HG03097 (cell line): ENCODE results near the gene KRT40.
"Not testable (repeated sequence)": the region's sequence is repeated elsewhere in the genome, so short reads cannot be mapped to it uniquely, and the experiment has no call there.

Source experiments
- ATAC-seq: cut with Tn5 transposase; IDR thresholded peaks from one replicate; pipeline ENCODE4 v1.9.1; 2021; ENCODE audit not compliant: unreplicated experiment, low FRiP score

The KRT40 gene

DNA sequence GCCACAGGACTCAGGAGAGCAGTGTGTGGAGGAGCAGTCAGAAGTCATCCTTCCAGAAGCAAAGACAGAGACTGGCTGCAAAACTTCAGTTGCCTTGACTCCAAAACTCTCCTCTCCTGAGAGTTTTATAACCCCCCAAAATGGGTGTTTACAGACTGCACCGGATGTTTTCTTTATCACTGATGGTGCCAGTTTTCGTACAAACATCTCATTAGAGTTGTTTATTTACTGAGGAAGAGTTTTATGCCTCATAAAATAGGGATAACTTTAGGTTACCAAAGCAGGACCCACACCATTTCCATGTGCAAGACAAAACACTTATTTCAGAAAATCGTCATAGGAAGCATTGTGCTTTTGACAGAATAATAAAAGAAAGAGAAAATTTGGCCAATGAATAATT is at the start of gene KRT40:
KRT40 (minus strand) TSS at position 101 of the 400 bp plus-strand sequence; CDS start at position 48, 53 bp downstream.
- no peak for ATAC-seq

DNA sequence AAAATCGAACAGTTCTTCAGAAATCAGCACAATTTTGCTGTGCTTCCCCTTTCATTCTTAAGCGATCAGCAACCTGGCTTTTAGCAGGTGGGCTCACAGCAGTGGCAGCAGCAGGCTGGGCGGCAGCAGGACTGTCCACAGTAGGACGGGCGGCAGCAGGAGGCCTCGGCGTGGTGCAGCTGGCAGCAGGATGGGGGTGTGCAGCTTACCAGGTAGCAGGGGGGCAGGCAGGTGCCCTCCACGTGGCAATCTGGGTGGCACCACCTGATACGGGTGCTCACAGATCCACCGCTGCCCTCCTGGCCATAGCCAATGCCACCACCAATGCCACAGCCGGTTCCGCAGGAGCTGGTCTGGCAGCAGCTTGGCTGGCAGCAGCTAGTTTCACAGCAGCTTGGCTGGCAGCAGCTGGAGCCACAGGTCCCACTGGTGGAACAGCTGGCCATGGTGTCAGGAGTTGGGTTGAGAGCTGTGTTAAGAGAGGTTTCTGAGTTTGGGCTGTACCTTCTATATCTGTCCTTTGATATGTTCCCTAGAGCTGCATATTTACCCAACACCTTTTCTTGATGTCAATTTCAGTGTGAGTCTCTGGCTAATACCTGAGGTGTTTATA is 45.6 kb upstream of the KRT40 start, which contains the start of gene KRTAP1-4:
KRTAP1-4 (minus strand) TSS at position 563 of the 613 bp plus-strand sequence; CDS start at position 446, 117 bp downstream.
- no peak for ATAC-seq

DNA sequence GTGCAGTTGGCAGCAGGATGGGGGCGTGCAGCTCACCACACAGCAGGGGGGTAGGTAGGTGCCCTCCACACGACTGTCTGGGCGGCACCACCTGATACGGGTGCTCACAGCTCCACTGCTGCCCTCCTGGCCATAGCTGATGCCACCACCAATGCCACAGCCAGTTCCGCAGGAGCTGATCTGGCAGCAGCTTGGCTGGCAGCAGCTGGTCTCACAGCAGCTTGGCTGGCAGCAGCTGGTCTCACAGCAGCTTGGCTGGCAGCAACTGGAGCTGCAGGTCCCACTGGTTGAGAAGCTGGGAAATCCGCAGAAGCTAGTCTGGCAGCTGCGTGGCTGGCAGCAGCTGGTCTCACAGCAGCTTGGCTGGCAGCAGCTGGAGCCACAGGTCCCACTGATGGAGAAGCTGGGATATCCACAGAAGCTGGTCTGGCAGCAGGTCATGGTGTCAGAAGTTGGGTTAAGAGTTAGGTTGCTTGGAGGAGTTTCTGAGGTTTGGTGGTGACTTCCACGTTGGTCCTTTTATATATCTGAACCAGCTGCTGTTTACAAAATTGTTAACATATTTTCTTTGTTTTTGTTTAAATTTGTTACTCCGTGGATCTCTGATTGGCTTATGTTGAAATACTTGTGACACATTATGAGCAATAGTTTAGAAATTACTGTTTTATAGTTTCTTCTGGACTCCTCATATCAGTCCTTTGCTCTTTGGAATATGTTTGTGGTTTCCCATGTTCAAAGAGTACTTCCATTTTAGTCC is 42.8 kb upstream of the KRT40 start, which contains the start of gene KRTAP1-5:
KRTAP1-5 (minus strand) TSS at position 494 of the 757 bp plus-strand sequence; CDS start at position 441, 53 bp downstream.
- no peak for ATAC-seq

DNA sequence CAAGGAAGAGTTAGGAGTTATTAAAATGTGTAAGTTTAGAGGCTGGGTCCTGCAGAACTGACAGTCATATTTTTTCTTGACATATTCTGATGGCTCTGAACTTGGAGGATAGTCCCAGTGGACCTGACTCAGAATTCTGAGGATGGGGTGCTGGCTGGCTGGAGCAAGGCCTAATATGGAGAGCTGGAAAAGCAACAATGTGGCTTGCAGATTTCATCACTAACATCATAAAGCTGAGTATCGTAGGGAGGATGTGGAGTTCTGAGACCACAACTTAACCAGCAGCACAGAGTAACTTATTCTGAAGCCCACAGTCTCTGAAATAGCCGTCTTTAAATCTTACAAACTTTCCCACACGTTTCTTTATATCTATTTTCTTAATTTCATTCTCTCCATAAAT is 40.6 kb upstream of the KRT40 start:
- ATAC-seq, result no peak

DNA sequence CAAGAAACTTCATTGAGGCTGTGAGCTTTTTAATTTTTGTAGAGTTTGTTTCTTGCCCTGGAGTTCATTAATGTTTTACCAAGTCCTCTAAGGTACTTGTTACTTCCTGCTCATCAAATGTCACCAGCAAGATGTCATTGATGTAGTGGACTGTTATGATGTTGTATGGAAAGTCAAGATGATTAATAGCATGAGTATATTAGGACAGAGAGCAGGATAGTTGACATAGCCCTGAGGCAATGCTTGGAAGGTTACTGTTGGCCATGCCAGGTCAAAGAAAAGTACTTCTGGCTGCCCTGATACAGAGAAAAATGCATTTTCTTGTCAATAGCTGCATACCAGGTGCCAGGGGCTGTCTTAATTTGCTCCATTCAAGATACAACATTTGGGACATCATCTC is 36.2 kb upstream of the KRT40 start:
- ATAC-seq, result no peak

DNA sequence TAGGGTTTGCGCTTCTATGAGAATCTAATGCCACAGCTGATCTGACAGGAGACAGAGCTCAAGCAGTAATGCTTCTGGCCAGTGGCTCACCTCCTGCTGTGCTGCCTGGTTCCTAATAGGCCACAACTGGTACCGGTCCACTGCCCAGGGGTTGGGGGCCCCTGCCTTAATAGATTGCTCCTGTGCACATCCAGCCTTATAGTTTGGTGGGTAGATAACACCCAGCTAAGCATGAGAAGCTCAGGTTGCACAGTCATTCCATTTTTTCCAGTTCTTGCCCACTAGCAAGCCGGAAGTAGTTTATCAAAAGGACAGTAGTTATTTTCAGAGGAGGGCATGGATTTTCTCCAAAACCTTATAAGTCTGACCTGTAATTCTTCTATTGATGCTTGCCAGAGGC is 35.3 kb upstream of the KRT40 start:
- no peak for ATAC-seq

DNA sequence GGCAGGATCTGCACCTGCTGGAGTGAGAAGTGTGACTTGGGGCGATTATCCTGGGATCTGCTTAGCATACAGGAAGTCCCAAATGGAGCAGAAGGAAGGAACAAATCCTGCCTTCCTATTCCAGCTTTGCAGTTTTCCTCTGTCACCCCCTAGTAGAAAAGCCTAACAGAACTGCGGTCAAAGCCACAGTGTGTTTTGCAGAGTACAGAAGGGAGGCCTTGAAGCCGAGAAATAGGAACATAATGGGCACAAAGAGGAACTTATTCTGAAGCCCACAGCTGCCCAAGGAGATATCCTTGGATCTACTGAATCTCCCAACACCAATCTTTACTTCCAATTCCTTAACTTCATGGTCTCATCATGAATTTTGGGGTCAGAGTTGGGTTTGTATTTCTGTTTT is 34.4 kb upstream of the KRT40 start:
- ATAC-seq, result no peak

DNA sequence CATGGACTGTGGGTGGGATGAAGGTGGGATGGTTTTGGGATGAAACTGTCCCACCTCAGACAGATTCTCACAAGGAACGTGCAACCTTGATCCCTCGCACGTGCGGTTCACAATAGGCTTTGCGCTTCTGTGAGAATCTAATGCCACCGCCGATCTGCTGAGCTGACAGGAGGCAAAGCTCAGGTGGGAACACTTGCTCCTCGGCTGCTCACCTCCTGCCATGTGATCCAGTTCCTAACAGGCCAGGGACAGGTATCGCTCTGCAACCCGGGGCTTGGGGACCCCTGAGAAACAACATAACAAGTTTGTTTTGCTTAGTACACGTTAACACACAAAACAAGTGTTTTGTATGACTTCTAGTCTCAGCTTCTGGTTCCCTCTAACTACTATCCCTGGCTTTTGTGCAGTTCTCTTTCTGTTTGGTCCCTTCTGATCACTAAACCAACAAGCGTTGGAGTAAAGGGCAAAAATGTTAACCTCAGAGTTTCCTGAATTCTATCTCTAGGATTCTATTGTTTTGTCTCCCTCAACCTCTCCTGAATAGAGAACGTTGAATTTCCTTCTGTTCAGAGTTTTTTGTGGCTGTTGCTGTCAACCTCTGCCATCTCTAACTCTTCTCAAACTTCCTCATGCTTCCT is 32.6 kb upstream of the KRT40 start:
- ATAC-seq, result no peak

DNA sequence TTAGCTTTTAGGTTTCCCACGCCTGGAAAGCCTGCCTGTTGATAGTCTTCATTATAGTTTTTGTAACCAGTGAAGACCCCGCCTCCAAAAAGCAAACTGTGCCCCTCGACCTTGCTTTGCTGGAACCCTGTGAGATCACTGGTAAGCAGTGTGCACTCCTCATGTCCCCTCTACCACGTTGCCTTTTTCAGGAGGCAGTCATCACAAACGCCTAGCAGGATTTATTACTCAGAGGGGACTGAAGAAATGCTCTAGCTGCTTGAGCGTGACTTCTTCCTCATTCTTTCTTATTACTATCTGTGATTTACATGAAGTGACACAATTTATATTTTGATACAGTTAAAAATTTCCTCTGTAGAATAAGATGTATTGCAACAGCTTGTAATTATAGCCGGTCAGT is 31.3 kb upstream of the KRT40 start:
- no peak for ATAC-seq

DNA sequence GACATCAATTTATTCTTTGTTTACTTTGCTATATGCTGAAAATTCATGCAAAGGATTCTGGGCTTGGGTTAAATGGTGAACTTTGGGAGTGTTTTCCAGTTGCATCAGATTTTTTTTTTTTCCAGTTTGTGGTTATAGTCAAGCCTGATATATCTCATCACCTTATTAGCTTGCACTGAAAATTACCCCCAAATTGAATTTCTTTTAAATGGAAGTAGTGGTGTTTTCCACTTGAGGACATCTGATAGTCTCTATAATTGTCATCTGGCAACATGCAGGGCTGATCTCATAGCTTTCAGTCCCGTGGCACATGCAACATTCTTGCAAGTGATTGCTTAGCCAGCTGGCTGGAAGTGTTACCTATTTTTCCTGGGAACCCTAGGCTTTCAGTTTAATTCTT is 29.5 kb upstream of the KRT40 start:
- ATAC-seq, result no peak

DNA sequence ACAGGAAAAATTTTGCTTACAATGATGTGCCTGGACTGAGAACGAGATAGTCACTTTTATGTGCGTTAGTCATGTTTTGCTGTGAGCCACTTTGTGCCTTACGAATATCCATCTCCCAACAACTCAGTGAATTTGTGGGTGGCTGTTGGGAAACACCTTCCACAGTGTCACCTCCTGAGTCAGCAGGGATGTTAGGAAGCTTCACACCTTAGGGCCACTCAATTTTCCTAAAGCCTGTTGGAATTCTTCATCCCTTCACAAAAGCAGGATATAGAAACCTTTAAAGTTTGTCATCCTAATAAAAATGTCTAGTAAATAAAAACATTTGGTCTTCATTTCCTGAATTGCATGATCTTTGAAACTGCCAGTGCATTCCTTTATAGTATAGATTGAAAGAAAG is 29.1 kb upstream of the KRT40 start:
- ATAC-seq, result no peak

DNA sequence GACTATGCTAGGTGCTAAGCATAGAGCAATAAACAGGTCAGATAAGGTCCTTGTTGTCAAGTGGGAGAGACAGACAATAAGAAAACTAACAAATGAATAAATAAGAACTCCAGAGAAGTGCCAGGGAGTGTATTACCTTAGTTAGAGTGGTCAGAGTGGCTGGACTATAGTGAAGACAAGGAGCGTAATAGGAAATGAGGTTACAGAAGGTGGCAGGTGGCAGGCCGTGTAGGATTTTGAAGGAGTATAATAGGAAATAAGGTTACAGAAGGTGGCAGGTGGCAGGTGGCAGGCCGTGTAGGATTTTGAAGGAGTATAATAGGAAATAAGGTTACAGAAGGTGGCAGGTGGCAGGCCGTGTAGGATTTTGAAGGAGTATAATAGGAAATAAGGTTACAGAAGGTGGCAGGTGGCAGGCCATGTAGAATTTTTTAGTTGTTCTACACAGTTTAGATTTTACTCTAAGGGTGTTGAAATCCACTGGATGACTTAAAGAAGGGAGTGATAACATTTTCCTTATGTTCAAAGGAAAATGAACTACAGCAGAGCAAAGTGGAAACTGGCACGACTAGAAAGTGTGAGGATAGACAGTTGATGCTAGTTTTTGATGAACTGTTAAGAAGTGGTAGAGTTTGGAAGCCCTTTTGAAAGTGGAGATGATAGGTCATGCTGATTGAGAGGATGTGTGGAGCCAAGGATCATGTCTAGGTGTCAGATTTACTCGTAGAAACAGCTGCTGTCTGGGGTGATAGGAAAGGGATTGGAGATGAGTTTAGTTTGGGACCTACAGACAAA is 28.4 kb upstream of the KRT40 start:
- no peak for ATAC-seq

DNA sequence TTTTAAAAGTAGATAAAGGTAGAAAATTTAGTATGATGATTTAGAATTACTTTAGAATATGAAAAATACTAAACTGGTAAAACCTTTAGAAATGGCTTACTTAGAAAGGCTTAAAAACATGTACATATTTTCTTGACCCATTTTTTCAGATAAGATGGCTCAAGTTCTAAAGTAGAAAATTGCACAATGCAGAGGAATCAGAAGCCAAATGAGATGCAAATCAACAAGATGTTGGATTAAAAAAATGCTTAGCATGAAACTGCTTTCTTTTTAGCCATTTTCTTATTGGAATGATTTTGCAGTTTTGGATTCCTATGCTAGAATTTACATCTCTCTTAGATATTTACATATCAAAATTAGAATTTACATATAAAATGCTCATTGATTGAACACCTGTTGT is 26.3 kb upstream of the KRT40 start:
- ATAC-seq, result no peak

DNA sequence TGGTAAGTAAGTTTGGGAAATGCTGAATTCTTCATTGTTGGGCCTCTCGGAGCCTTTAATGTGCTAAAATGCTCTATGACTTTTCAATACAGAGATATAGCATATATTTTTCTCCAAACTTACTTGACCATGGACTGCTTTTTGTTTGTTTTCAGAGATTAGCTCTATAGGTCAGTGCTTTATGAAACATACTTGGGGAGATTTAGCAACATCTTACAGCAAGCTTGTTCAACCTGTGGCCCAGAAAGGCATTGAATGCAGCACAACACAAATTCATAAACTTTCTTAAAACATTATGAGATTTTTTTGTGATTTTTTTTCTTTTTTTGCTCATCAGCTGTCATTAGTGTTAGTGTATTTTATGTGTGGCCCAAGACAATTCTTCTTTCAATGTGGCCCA is 25.8 kb upstream of the KRT40 start:
- no peak for ATAC-seq

DNA sequence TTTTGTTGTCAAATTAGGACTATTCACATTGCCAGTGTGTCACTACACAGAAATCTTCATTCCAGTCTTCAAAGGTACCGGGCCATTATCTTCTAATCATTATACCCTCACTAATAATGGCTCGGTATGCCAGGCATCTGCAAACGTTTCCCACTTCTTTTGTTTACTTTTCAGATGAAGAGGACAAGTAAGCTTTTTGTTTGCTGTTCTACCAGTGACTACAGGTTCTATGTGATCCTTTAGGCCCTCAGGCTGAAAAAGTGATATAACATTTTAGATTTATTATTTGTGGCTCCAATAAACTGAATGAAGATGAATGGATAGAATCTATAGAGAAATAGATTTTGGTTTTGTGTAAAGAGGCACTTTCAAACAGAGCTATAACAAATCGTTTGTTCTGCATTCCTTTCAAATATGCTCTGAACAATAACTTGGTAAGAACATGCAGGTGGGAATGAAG is 25.2 kb upstream of the KRT40 start:
- ATAC-seq, result no peak

DNA sequence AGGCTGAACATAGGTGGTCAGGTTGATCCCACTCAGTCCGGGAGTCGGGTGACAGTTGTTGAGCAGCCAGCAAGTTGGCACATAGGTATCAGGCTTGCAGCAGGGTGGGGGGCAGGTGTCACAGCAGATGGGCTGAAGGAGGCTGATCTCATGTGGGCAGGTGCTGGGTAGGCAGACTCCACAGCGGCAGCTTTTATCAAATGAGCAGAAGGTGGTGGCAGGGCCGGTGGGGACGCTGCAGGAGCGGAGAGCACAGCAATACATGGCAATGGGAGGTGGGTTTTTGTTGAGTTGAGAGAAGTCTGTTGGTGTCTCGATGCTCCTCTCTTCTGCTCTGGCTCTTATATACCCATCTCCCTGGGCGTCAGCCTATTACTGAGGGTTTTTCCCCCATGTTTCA is 24.7 kb upstream of the KRT40 start, which contains the start of gene KRTAP3-1:
KRTAP3-1 (minus strand) TSS at position 318 of the 400 bp plus-strand sequence; CDS start at position 264, 54 bp downstream.
- no peak for ATAC-seq

DNA sequence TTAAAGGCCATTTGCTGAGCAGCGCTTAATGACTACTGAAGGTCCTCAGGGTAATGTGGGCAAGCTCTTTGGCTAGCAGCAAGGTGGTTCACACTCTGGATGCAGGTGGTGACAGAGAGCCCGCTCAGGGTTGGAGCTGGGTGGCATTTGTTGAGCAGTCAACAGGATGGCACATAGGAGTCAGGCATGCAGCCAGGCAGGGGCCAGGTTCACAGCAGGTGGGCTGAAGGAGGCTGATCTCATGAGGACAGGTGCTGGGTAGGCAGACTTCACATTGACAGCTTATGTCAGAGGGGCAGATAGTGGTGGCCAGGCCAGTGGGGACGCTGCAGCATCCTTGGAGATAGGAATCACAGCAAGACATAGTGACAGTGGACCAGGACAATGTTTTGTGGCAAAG is 20.3 kb upstream of the KRT40 start:
- no peak for ATAC-seq

DNA sequence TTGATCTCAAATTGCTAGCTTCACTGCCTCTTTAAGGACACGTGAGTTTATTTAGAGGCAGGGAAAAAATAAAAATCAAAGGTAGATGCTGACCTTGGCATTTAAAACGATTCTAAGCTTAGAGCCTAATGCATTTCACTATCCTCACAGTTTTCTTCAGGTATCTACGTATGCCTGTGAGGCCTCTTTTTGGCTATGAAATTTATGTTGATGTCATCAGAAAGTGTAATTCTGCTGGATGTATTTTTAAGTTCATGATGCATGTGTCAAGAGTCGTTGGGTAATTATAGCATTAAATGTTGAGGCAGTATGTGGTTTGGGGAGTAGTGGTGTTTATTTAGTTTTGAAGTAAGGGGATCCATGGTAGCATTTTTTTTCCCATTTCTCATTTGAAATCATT is 19.8 kb upstream of the KRT40 start:
- ATAC-seq, result no peak

DNA sequence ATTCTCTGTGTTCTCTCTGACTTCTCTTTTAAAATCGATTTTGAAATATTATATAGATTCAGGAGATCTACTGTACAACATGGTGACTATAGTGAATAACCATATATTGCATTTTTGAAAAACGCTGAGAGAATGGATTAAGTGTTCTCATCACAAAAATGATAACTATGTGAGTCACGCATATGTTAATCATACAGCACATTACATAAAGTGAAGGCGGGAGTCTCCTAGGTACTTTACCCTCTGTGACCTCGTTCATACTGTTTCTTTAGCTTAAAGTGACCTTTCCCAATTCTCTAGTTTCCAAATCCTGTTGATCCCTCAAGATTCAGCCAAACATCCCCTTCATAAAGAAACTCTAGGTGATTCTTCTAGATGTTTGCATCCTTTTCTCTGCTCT is 18.7 kb upstream of the KRT40 start:
- no peak for ATAC-seq

DNA sequence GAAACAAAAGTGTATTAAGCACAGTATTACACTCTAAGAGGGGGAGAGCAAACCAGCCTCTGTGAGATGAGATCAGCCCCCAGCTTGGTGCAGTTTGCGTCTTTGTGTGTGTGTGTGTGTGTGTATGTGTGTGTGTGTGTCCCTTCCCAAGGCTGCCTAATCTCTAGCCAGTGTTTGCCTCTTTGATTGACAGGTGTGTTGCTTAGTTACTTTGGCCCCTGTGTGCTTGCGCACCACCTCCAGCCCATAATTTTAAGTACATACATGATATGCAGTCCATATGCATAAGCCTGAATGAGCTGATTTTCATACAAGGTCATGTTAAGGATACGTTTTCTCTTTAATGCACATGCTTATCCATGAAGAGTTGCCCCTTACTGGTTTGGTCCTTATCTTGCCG is 17.7 kb upstream of the KRT40 start:
- no peak for ATAC-seq

DNA sequence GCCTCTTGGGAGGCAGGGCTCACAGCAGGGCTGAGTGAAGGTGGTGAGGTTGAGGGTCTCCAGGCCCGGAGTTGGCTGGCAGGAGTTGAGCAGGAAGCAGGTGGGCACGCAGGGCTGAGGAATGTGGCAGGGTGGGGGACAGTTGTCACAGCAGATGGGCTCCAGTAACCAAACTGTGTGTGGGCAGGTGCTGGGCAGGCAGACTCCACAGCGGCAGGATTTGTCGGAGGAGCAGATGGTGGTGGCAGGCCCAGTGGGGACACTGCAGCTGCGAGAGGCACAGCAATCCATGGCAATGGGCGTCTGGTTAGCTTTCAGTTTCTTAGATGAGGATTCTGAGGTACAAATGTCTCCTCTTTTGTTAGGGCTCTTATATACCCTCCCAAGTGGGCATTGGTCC is 15.4 kb upstream of the KRT40 start, which contains the start of gene KRTAP3-2:
KRTAP3-2 (minus strand) TSS at position 344 of the 400 bp plus-strand sequence; CDS start at position 291, 53 bp downstream.
- not testable (repeated sequence) for ATAC-seq
